Measurements from ENCODE around the gene SMG6.
A peak's percentile ranks its signal among the peaks of the same experiment; 100 is the strongest.

Gene SMG6

GRCh38 chr17:2106308-2106955 is 197.2 kb downstream of the SMG6 start:
- no peak for TF ChIP-seq GATA2 (IDR thresholded peaks at IDR 0.05; ENCODE audit: low read depth, low read length)
- TF ChIP-seq GATA3 (IDR thresholded peaks at IDR 0.05; ENCODE audit: low read depth, low read length) = no peak

DNA sequence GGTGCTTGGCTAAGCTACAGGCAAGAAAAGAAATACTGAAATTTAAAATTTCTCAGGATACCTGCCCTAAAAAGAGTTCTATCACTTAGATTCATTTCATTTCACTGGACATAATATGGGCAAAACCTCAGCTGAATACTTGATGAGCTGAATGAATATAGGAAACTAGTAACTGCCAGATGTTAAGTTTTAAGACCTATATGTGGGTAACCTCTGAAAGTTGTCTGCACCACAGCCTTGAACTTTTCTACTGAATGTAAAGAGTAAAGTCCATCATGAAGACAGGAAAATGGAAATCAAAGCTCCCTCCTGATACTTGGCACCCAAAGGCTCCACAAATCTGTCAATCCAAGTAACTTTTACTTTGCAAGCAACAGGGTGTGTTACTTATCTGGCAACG is 197.9 kb downstream of the SMG6 start:
- TF ChIP-seq GATA2 (IDR thresholded peaks at IDR 0.05; ENCODE audit: low read depth, low read length) = no peak
- no peak for TF ChIP-seq GATA3 (IDR thresholded peaks at IDR 0.05; ENCODE audit: low read depth, low read length)

- TF ChIP-seq GATA3 (IDR thresholded peaks at IDR 0.05; ENCODE audit: low read depth, low read length) = no peak
- TF ChIP-seq GATA2 (IDR thresholded peaks at IDR 0.05; ENCODE audit: low read depth, low read length) = no peak; the same call in 1 of the 2 replicates
These were observed 200.4 kb downstream of the SMG6 start for GRCh38 chr17:2102931-2103809.

DNA sequence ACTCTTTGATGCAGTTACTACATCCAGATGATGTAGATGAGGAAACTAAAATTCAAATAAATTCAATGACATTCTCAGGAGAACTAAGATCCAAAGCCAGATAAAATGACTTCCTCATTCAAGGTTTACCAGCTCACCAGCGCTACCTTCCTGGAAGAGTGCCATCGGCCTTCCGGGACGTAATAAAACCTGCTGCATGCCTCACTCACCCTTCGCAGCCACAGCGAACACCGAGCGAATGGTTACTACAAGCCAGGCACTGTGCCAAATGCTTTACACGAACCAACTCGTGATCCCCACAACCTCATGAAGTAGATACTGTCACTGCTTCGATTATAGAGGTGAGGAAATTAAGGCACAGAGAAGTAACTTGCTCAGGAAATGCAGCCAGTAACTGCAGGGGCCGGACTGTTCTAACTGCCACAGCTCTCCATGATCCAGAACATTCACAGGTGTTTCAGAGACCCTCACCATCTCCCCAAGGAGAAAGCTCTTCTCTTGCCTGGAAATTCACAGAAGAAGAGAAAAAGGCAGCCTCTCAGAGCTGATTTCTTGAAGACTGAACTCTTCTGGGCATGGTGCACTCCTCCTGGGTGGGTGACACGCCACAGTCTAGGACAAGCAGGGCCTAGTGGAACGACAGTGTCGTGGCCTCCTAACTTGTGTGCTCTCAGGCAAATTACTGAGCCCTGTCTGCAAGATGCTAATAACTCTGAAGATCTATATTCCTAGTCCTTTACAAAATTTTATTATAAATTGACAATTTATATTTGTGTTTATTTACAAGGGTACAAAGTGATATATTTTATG is 201.9 kb downstream of the SMG6 start:
- no peak for TF ChIP-seq GATA2 (IDR thresholded peaks at IDR 0.05; ENCODE audit: low read depth, low read length)
- TF ChIP-seq GATA3 (IDR thresholded peaks at IDR 0.05; ENCODE audit: low read depth, low read length) = no peak

- TF ChIP-seq GATA2 (IDR thresholded peaks at IDR 0.05; ENCODE audit: low read depth, low read length) (no peak), GATA3 (IDR thresholded peaks at IDR 0.05; ENCODE audit: low read depth, low read length) (no peak)
These were observed 208.1 kb downstream of the SMG6 start for GRCh38 chr17:2095536-2095910.

DNA sequence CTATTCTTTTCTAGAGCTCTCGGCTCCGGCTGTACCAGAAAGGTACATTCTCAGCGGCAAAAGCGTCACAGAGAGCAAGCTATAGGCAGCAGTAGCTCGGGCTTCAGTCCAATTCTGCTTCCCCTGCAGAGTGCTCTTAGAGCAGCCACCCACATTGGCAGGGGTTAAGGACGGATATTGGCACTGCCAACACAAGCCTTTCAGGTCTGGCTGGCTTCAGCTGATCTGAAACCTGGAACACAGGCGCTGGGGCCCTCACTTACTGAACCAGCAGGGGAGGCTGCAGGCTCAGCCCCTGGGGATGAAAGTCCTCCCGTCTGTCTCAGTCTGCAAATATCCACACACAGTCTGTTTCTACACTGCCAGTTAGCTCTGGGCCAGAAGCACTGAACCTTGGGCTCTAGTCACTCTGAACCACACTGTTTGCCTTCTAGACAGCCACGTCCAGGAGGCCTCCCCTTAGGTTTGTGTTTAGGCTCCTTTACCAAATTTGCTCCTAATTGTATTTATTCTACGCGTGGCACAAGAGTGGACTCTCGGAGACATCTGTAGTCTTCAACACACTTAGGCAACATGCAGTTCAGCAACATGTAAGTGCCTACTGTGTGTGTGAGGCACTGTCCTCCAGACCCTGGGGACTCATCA is 208.6 kb downstream of the SMG6 start:
- TF ChIP-seq GATA2 (IDR thresholded peaks at IDR 0.05; ENCODE audit: low read depth, low read length) (no peak), GATA3 (IDR thresholded peaks at IDR 0.05; ENCODE audit: low read depth, low read length) (no peak)

- TF ChIP-seq GATA3 (IDR thresholded peaks at IDR 0.05; ENCODE audit: low read depth, low read length) (no peak), GATA2 (IDR thresholded peaks at IDR 0.05; ENCODE audit: low read depth, low read length) (peak; percentile 59; the same call in 1 of the 2 replicates)
These were observed 210.2 kb downstream of the SMG6 start for GRCh38 chr17:2093349-2093748.

DNA sequence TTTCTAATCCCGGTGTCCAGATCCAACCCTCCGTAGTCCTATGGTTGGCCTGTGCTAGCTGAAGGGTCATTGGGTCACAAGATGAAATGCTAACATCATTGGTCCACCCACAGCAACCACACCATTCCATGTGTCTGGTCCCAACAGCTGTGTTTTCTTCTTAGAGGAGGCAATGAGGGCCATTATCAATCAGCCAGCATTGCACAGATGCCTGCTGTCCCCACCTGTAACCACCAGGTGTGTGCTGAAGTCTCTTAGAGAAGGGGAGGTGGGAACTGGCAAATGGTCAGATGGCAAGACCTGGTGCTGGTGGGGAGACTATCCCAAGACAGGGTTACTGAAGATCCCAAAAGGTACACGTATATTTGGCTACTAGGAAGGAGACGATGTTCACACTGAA is 211.3 kb downstream of the SMG6 start:
- TF ChIP-seq GATA2 (IDR thresholded peaks at IDR 0.05; ENCODE audit: low read depth, low read length) (no peak), GATA3 (IDR thresholded peaks at IDR 0.05; ENCODE audit: low read depth, low read length) (no peak)

- TF ChIP-seq GATA2 (IDR thresholded peaks at IDR 0.05; ENCODE audit: low read depth, low read length) = no peak
These were observed 212.6 kb downstream of the SMG6 start for GRCh38 chr17:2090804-2091534.

GRCh38 chr17:2090210-2090641 is 213.4 kb downstream of the SMG6 start:
- no peak for TF ChIP-seq GATA3 (IDR thresholded peaks at IDR 0.05; ENCODE audit: low read depth, low read length)
- TF ChIP-seq GATA2 (IDR thresholded peaks at IDR 0.05; ENCODE audit: low read depth, low read length) = no peak

GRCh38 chr17:2089021-2089422 is 214.6 kb downstream of the SMG6 start:
- TF ChIP-seq GATA2 (IDR thresholded peaks at IDR 0.05; ENCODE audit: low read depth, low read length) = no peak
- no peak for TF ChIP-seq GATA3 (IDR thresholded peaks at IDR 0.05; ENCODE audit: low read depth, low read length)

- no peak for TF ChIP-seq GATA2 (IDR thresholded peaks at IDR 0.05; ENCODE audit: low read depth, low read length)
These were observed 215.9 kb downstream of the SMG6 start for GRCh38 chr17:2087597-2088211.

- TF ChIP-seq GATA3 (IDR thresholded peaks at IDR 0.05; ENCODE audit: low read depth, low read length) (no peak), GATA2 (IDR thresholded peaks at IDR 0.05; ENCODE audit: low read depth, low read length) (no peak)
These were observed 217.3 kb downstream of the SMG6 start for GRCh38 chr17:2086306-2086705.

Measured in SH-SY5Y (cell line).